SIG-M5 treated with dmso at 0.1 percent for 504 hours (cell line): ENCODE measurements around the gene TBRG4.
"Not testable (repeated sequence)": the region's sequence is repeated elsewhere in the genome, so short reads cannot be mapped to it uniquely, and the experiment has no call there.

Source experiments
- DNase-seq: peaks from one replicate; lab custom pipeline; 2025; ENCODE audit not compliant: unreplicated experiment; lab: John Stamatoyannopoulos, UW

Gene TBRG4

GRCh38 chr7:45111298-45112223 lies at the start of gene TBRG4:
Gene TBRG4, minus strand, starts transcription at chr7:45111697. Its CDS starts 2,460 bp downstream, at chr7:45109237.
- DNase-seq, result peak; percentile 90

GRCh38 chr7:45161138-45161537 lies 49.6 kb upstream of the TBRG4 start:
- DNase-seq, result no peak

- no peak for DNase-seq
Measured at GRCh38 chr7:45160417-45160881, 49.0 kb upstream of the TBRG4 start.

GRCh38 chr7:45159296-45159695 lies 47.8 kb upstream of the TBRG4 start:
- no peak for DNase-seq

GRCh38 chr7:45158471-45158870 lies 47.0 kb upstream of the TBRG4 start:
- no peak for DNase-seq

- no peak for DNase-seq
Measured at GRCh38 chr7:45157653-45158401, 46.3 kb upstream of the TBRG4 start, which contains the start of gene RAMP3. Gene RAMP3, plus strand, starts transcription at chr7:45157791. Its CDS starts 38 bp downstream, at chr7:45157829.

- DNase-seq, result no peak
Measured at GRCh38 chr7:45157286-45157652, 45.8 kb upstream of the TBRG4 start.

- DNase-seq, result no peak
Measured at GRCh38 chr7:45156516-45157272, 45.2 kb upstream of the TBRG4 start.

GRCh38 chr7:45155941-45156340 lies 44.4 kb upstream of the TBRG4 start:
- DNase-seq, result no peak

GRCh38 chr7:45155357-45155900 lies 43.9 kb upstream of the TBRG4 start:
- no peak for DNase-seq

- not testable (repeated sequence) for DNase-seq
Measured at GRCh38 chr7:45153861-45154260, 42.4 kb upstream of the TBRG4 start.

- DNase-seq, result no peak
Measured at GRCh38 chr7:45153233-45153632, 41.7 kb upstream of the TBRG4 start.

- no peak for DNase-seq
Measured at GRCh38 chr7:45151967-45152366, 40.5 kb upstream of the TBRG4 start.

- no peak for DNase-seq
Measured at GRCh38 chr7:45151131-45151684, 39.7 kb upstream of the TBRG4 start.

GRCh38 chr7:45150199-45150598 lies 38.7 kb upstream of the TBRG4 start:
- DNase-seq, result no peak

GRCh38 chr7:45149606-45150005 lies 38.1 kb upstream of the TBRG4 start:
- DNase-seq, result no peak

- DNase-seq, result no peak
Measured at GRCh38 chr7:45148653-45148973, 37.1 kb upstream of the TBRG4 start.

GRCh38 chr7:45147858-45148652 lies 36.6 kb upstream of the TBRG4 start:
- DNase-seq, result no peak

GRCh38 chr7:45146531-45147379 lies 35.3 kb upstream of the TBRG4 start:
- no peak for DNase-seq
